IPS-18c (cell line): ENCODE results near the gene ANLN.
"Not testable (repeated sequence)": the region's sequence is repeated elsewhere in the genome, so short reads cannot be mapped to it uniquely, and the experiment has no call there.

Source experiments
- H3K4me3 ChIP-seq: 2 replicates; pipeline ENCODE4 v1.7.0; 2013; ENCODE audit warnings: low read depth, mild to moderate bottlenecking, low read length, moderate library complexity; ENCODE audit not compliant: insufficient read depth
- H3K9me3 ChIP-seq: one replicate; pipeline ENCODE4 v1.6.1; 2013; ENCODE audit warnings: mild to moderate bottlenecking, low read length, moderate library complexity; ENCODE audit not compliant: control insufficient read depth, insufficient read depth

The ANLN gene

GRCh38 chr7:36439624-36440023, 50.0 kb downstream of the ANLN start:
- Histone ChIP-seq H3K9me3 (no peaks in the 10 kb centered on the region), H3K4me3 (no peak overlapping the region)

GRCh38 chr7:36440880-36441279, 51.2 kb downstream of the ANLN start:
- no peak overlapping the region for H3K4me3 ChIP-seq
- H3K9me3 ChIP-seq = no peaks in the 10 kb centered on the region

GRCh38 chr7:36441344-36442022, 51.8 kb downstream of the ANLN start:
- Histone ChIP-seq H3K4me3 (no peak overlapping the region), H3K9me3 (no peaks in the 10 kb centered on the region)

- H3K9me3 ChIP-seq = no peaks in the 10 kb centered on the region
- H3K4me3 ChIP-seq = no peak overlapping the region
These were observed 59.2 kb downstream of the ANLN start for GRCh38 chr7:36448781-36449379.

- no peak overlapping the region for H3K4me3 ChIP-seq
- no peaks in the 10 kb centered on the region for H3K9me3 ChIP-seq
These were observed 60.0 kb downstream of the ANLN start for GRCh38 chr7:36449685-36450084.

- Histone ChIP-seq H3K9me3 (no peaks in the 10 kb centered on the region), H3K4me3 (no peak overlapping the region)
These were observed 64.1 kb downstream of the ANLN start for GRCh38 chr7:36453769-36454168.

- no peaks in the 10 kb centered on the region for H3K9me3 ChIP-seq
- no peak overlapping the region for H3K4me3 ChIP-seq
These were observed 66.0 kb downstream of the ANLN start for GRCh38 chr7:36455646-36456045.

- no peak overlapping the region for H3K4me3 ChIP-seq
- no peaks in the 10 kb centered on the region for H3K9me3 ChIP-seq
These were observed 66.5 kb downstream of the ANLN start for GRCh38 chr7:36456138-36456537.

GRCh38 chr7:36456548-36456947, 66.9 kb downstream of the ANLN start:
- Histone ChIP-seq H3K9me3 (no peaks in the 10 kb centered on the region), H3K4me3 (no peak overlapping the region)

GRCh38 chr7:36459236-36459960, 69.7 kb downstream of the ANLN start:
- H3K4me3 ChIP-seq = no peak overlapping the region

GRCh38 chr7:36460811-36461429, 71.3 kb downstream of the ANLN start:
- Histone ChIP-seq H3K4me3 (no peak overlapping the region), H3K9me3 (peaks cover 2% of the 10 kb centered on the region)

More at GRCh38 chr7:36459236-36459960, 69.7 kb downstream of the ANLN start:
- peaks cover 2% of the 10 kb centered on the region for H3K9me3 ChIP-seq

GRCh38 chr7:36462551-36463137, 73.0 kb downstream of the ANLN start:
- Histone ChIP-seq H3K9me3 (peaks cover 2% of the 10 kb centered on the region), H3K4me3 (no peak overlapping the region)

- no peak overlapping the region for H3K4me3 ChIP-seq
These were observed 74.6 kb downstream of the ANLN start for GRCh38 chr7:36464271-36464670.

GRCh38 chr7:36466001-36466400, 76.3 kb downstream of the ANLN start:
- H3K4me3 ChIP-seq, H3K9me3 ChIP-seq: not testable (repeated sequence)

More at GRCh38 chr7:36464271-36464670, 74.6 kb downstream of the ANLN start:
- peaks cover 2% of the 10 kb centered on the region for H3K9me3 ChIP-seq

GRCh38 chr7:36468370-36469101, 78.9 kb downstream of the ANLN start:
- H3K9me3 ChIP-seq = no peaks in the 10 kb centered on the region
- no peak overlapping the region for H3K4me3 ChIP-seq

- Histone ChIP-seq H3K9me3 (no peaks in the 10 kb centered on the region), H3K4me3 (no peak overlapping the region)
These were observed 79.6 kb downstream of the ANLN start for GRCh38 chr7:36469236-36469635.
